Measurements from ENCODE around the gene IRAK3. TPM values are rescaled to one million over a fixed set of nuclear protein-coding genes. Genes with fewer than 3 reads are reported as not detected.

The IRAK3 gene
- total RNA-seq, 4 donors from 2014 or later, result 31.6 to 35.8 (median 33.2) TPM

- H3K36me3 ChIP-seq, result peaks cover 0 to 51% (median 0%) of the 10 kb centered on the region in 3 donors
- H3K27me3 ChIP-seq, result no peaks in the 10 kb centered on the region
- WGBS, 2 donors, result 91 to 93% methylated on average over 1 of the region's 1 CpG
- H3K4me1 ChIP-seq, result peaks cover 0 to 14% (median 5%) of the 10 kb centered on the region in 4 donors
- no peak overlapping the region for H3K4me3 ChIP-seq
- no peak overlapping the region for H3K27ac ChIP-seq
- H3K9me3 ChIP-seq, result no peaks in the 10 kb centered on the region
- DNase-seq (ENCODE audit: low spot score in 2 of 2), result no peak
- TF ChIP-seq POLR2A (IDR thresholded peaks at IDR 0.05) (no peak), EP300 (IDR thresholded peaks at IDR 0.05) (no peak), CTCF (IDR thresholded peaks at IDR 0.05) (no peak)
Observed at GRCh38 chr12:66244446-66244845, 55.4 kb downstream of the IRAK3 start.

- Histone ChIP-seq H3K27ac (no peak overlapping the region), H3K4me1 (no peaks in the 10 kb centered on the region), H3K9me3 (no peaks in the 10 kb centered on the region), H3K4me3 (no peak overlapping the region), H3K36me3 (peaks cover 0 to 62% (median 0%) of the 10 kb centered on the region in 3 donors), H3K27me3 (no peaks in the 10 kb centered on the region)
- DNase-seq (ENCODE audit: low spot score in 2 of 2), result no peak
- TF ChIP-seq CTCF (IDR thresholded peaks at IDR 0.05), result no peak
- TF ChIP-seq EP300 (IDR thresholded peaks at IDR 0.05), result no peak
- TF ChIP-seq POLR2A (IDR thresholded peaks at IDR 0.05), result no peak
Observed at GRCh38 chr12:66247741-66248140, 58.7 kb downstream of the IRAK3 start.

GRCh38 chr12:66251049-66251448, 62.0 kb downstream of the IRAK3 start:
- Histone ChIP-seq H3K4me3 (no peak overlapping the region), H3K9me3 (no peaks in the 10 kb centered on the region), H3K36me3 (peaks cover 0 to 43% (median 0%) of the 10 kb centered on the region in 3 donors), H3K4me1 (no peaks in the 10 kb centered on the region), H3K27me3 (no peaks in the 10 kb centered on the region), H3K27ac (no peak overlapping the region)
- WGBS, 2 donors, result 80 to 87% methylated on average over 3 of the region's 3 CpGs
- DNase-seq (ENCODE audit: low spot score in 2 of 2), result no peak
- TF ChIP-seq CTCF (IDR thresholded peaks at IDR 0.05), result no peak
- TF ChIP-seq POLR2A (IDR thresholded peaks at IDR 0.05), result no peak
- no peak for TF ChIP-seq EP300 (IDR thresholded peaks at IDR 0.05)

GRCh38 chr12:66252771-66253170, 63.8 kb downstream of the IRAK3 start:
- no peaks in the 10 kb centered on the region for H3K4me1 ChIP-seq
- DNase-seq (ENCODE audit: low spot score in 2 of 2), result no peak
- H3K36me3 ChIP-seq, result peaks cover 0 to 27% (median 0%) of the 10 kb centered on the region in 3 donors
- no peak overlapping the region for H3K27ac ChIP-seq
- WGBS, 2 donors, result 87 to 91% methylated on average over 2 of the region's 2 CpGs
- H3K27me3 ChIP-seq, result no peaks in the 10 kb centered on the region
- TF ChIP-seq POLR2A (IDR thresholded peaks at IDR 0.05) (no peak), EP300 (IDR thresholded peaks at IDR 0.05) (no peak), CTCF (IDR thresholded peaks at IDR 0.05) (no peak)
- H3K9me3 ChIP-seq, result no peaks in the 10 kb centered on the region
- H3K4me3 ChIP-seq, result no peak overlapping the region

- TF ChIP-seq EP300 (IDR thresholded peaks at IDR 0.05) (no peak), POLR2A (IDR thresholded peaks at IDR 0.05) (no peak), CTCF (IDR thresholded peaks at IDR 0.05) (no peak)
- Histone ChIP-seq H3K9me3 (no peaks in the 10 kb centered on the region), H3K36me3 (no peaks in the 10 kb centered on the region), H3K4me1 (no peaks in the 10 kb centered on the region), H3K27ac (no peak overlapping the region), H3K4me3 (no peak overlapping the region), H3K27me3 (no peaks in the 10 kb centered on the region)
- DNase-seq (ENCODE audit: low spot score in 2 of 2), result no peak
Observed at GRCh38 chr12:66255737-66256136, 66.7 kb downstream of the IRAK3 start.
